Measurements from ENCODE around the gene KIAA1614. TPM values are rescaled to one million over a fixed set of nuclear protein-coding genes. Genes with fewer than 3 reads are reported as not detected.
"Not testable (repeated sequence)": the region's sequence is repeated elsewhere in the genome, so short reads cannot be mapped to it uniquely, and the experiment has no call there.

The KIAA1614 gene
- total RNA-seq, 1 donor from 2014 or later, result 0.56 TPM

DNA sequence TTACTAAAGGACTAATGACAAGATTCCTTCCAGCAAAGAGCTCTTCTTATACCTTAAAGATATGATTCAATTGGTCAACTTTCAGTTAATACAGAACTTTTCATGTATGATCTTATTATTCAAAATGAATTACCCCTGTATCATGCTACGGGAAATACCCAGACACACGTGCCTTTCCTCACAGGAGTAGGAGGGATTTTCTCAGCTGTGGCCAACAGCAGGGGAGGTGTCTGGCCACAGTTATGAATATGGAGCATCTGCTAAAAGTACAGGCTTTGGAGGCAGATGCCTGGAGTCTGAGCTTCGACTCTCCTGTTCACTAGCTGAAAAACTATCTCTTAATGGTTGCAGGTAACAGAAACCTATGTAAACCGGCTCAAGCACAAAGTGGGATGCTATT, 53.6 kb downstream of the KIAA1614 start:
- H3K4me3 ChIP-seq, result no peak overlapping the region
- peaks cover 40% of the 10 kb centered on the region for H3K36me3 Mint-ChIP-seq
- no peak for DNase-seq (ENCODE audit: low spot score)
- no peaks in the 10 kb centered on the region for H3K9me3 ChIP-seq (ENCODE audit: low read depth)
- H3K79me2 ChIP-seq (ENCODE audit: low read depth), result no peaks in the 10 kb centered on the region
- H3F3A ChIP-seq (ENCODE audit: low read depth), result no peaks in the 10 kb centered on the region
- H4K20me1 ChIP-seq (ENCODE audit: low read depth), result peaks cover 4% of the 10 kb centered on the region
- H3K36me3 ChIP-seq, result no peaks in the 10 kb centered on the region
- H2AFZ ChIP-seq (replicated peaks), result no peak overlapping the region
- no peak overlapping the region for H3K27ac ChIP-seq
- H3K4me2 ChIP-seq, result no peak overlapping the region
- peaks cover 4% of the 10 kb centered on the region for H3K9me3 Mint-ChIP-seq
- H3K4me3 Mint-ChIP-seq, result no peak overlapping the region
- H3K4me1 ChIP-seq, result peaks cover 8% of the 10 kb centered on the region
- H3K9ac ChIP-seq, result no peak overlapping the region
- no peak for TF ChIP-seq CTCF (IDR thresholded peaks at IDR 0.05)
- TF ChIP-seq EZH2 (IDR thresholded peaks at IDR 0.05), result no peak
- TF ChIP-seq EZH2phosphoT487 (IDR thresholded peaks at IDR 0.05), result no peak
- H3K27me3 ChIP-seq, result no peaks in the 10 kb centered on the region
- H3K27ac Mint-ChIP-seq, result no peak overlapping the region
- peaks cover 2% of the 10 kb centered on the region for H3K27me3 Mint-ChIP-seq (ENCODE audit: insufficient read depth, low read depth)
- H3K4me1 Mint-ChIP-seq, result peaks cover 23% of the 10 kb centered on the region

DNA sequence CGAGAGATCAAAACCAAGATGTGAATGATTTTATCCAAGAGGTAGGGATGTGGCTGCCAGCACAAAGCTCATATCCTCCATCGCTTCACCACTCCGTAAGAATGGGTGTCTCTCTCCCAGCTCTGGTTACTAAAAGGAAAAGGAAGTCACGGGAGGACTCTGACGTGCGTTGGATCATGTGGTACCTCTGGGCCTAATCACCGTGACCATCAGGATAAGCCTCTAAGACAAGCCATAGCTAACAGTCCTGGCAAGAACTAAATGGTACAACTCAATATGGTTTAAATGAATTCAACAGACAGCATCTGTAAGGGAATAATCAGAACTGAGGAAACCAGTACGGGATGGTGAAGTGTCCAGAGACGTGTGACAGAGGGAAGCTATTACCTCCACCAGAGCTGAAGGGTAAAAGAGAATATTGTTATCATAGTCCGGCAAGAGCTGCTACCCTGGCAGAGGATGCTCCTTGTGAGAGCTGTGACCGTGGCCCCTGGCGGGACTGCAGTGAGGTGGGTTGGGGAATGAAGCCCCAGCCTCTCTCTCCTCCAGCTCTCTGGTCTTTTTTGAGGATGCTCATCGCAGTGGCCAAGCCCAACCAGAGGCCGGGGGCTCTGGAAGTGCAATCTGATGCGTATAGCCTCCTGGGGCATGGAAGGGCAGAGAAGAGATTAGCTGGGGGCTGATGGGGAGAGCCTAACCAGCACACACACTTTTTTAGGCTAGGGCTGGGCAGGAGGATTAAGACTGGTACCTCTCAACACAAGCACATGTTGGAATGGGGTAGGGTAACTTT, 54.2 kb downstream of the KIAA1614 start:
- Mint-ChIP-seq H3K27me3 (ENCODE audit: insufficient read depth, low read depth) (peaks cover 2% of the 10 kb centered on the region), H3K27ac (no peak overlapping the region), H3K9me3 (no peaks in the 10 kb centered on the region), H3K4me3 (no peak overlapping the region), H3K4me1 (peaks cover 22% of the 10 kb centered on the region), H3K36me3 (peaks cover 41% of the 10 kb centered on the region)
- peaks cover 8% of the 10 kb centered on the region for H3K4me1 ChIP-seq
- peak; percentile 18 for DNase-seq (ENCODE audit: low spot score)
- H2AFZ ChIP-seq (replicated peaks), result no peak overlapping the region
- no peaks in the 10 kb centered on the region for H3K79me2 ChIP-seq (ENCODE audit: low read depth)
- peaks cover 4% of the 10 kb centered on the region for H4K20me1 ChIP-seq (ENCODE audit: low read depth)
- H3K9ac ChIP-seq, result no peak overlapping the region
- no peak overlapping the region for H3K4me2 ChIP-seq
- H3K36me3 ChIP-seq, result no peaks in the 10 kb centered on the region
- no peak overlapping the region for H3K27ac ChIP-seq
- no peaks in the 10 kb centered on the region for H3F3A ChIP-seq (ENCODE audit: low read depth)
- H3K27me3 ChIP-seq, result no peaks in the 10 kb centered on the region
- no peak overlapping the region for H3K4me3 ChIP-seq
- no peaks in the 10 kb centered on the region for H3K9me3 ChIP-seq (ENCODE audit: low read depth)
- no peak for TF ChIP-seq EZH2 (IDR thresholded peaks at IDR 0.05)
- no peak for TF ChIP-seq CTCF (IDR thresholded peaks at IDR 0.05)

GRCh38 chr1:180967558-180967957, 54.9 kb downstream of the KIAA1614 start:
- Mint-ChIP-seq H3K27me3 (ENCODE audit: insufficient read depth, low read depth) (peaks cover 2% of the 10 kb centered on the region), H3K36me3 (peaks cover 45% of the 10 kb centered on the region), H3K4me3 (no peak overlapping the region), H3K27ac (no peak overlapping the region), H3K4me1 (peaks cover 16% of the 10 kb centered on the region), H3K9me3 (no peaks in the 10 kb centered on the region)
- H2AFZ ChIP-seq (replicated peaks), result no peak overlapping the region
- no peak overlapping the region for H3K4me3 ChIP-seq
- no peak for DNase-seq (ENCODE audit: low spot score)
- H3K27ac ChIP-seq, result no peak overlapping the region
- peaks cover 4% of the 10 kb centered on the region for H4K20me1 ChIP-seq (ENCODE audit: low read depth)
- no peaks in the 10 kb centered on the region for H3K79me2 ChIP-seq (ENCODE audit: low read depth)
- TF ChIP-seq CTCF (IDR thresholded peaks at IDR 0.05) (no peak), EZH2 (IDR thresholded peaks at IDR 0.05) (no peak), EZH2phosphoT487 (IDR thresholded peaks at IDR 0.05) (no peak)
- H3K27me3 ChIP-seq, result no peaks in the 10 kb centered on the region
- H3K36me3 ChIP-seq, result no peaks in the 10 kb centered on the region
- peaks cover 8% of the 10 kb centered on the region for H3K4me1 ChIP-seq
- H3K4me2 ChIP-seq, result no peak overlapping the region
- no peak overlapping the region for H3K9ac ChIP-seq
- H3K9me3 ChIP-seq (ENCODE audit: low read depth), result no peaks in the 10 kb centered on the region
- no peaks in the 10 kb centered on the region for H3F3A ChIP-seq (ENCODE audit: low read depth)

DNA sequence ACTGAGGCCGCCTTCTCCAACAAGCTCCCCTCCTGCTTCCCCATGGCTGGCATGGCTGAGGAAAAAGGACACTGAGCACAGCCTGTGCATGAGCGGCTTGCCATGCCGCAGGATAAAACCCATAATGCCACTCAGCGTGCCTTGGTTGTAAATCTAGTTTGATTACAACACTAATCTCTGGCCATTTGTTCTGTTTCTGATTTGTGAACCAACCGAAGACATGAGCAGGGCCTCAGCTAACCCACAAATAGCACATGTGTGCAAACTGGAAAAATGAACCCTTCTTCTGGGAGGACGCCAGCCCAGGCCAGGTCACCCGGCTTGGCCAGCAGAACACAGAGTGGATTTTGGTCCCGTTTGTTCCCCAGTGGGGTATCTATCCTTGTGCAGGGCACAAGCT, 56.1 kb downstream of the KIAA1614 start:
- H3K9me3 Mint-ChIP-seq, result not testable (repeated sequence)
- Mint-ChIP-seq H3K36me3 (peaks cover 54% of the 10 kb centered on the region), H3K4me1 (peaks cover 13% of the 10 kb centered on the region)

More for the DNA sequence above, 56.1 kb downstream of the KIAA1614 start:
- H3K36me3 ChIP-seq; H3K27ac ChIP-seq; H3K9me3 ChIP-seq (ENCODE audit: low read depth); H2AFZ ChIP-seq (replicated peaks); H3F3A ChIP-seq (ENCODE audit: low read depth); H3K4me2 ChIP-seq; H3K79me2 ChIP-seq (ENCODE audit: low read depth); H3K27ac Mint-ChIP-seq; H3K4me1 ChIP-seq; H3K4me3 ChIP-seq; DNase-seq (ENCODE audit: low spot score); H3K27me3 Mint-ChIP-seq (ENCODE audit: insufficient read depth, low read depth); H3K9ac ChIP-seq; H3K4me3 Mint-ChIP-seq; H3K27me3 ChIP-seq: not testable (repeated sequence)
- H4K20me1 ChIP-seq (ENCODE audit: low read depth), result peaks cover 11% of the 10 kb centered on the region

Data from neural progenitor cell (in vitro differentiated cells).